H1 (cell line): ENCODE results near the gene CCDC148. TPM values are rescaled to one million over a fixed set of nuclear protein-coding genes. Genes with fewer than 3 reads are reported as not detected.

Source experiments
- CTCF ChIA-PET: fragments of 300-600 bp; sonication (Branson Sonifier 250); formaldehyde crosslinking; loops from one replicate; lab custom pipeline; 2021; ENCODE audit not compliant: partially characterized antibody; lab: Charles Lee
- POLR2A ChIA-PET: fragments of 300-600 bp; sonication (Branson Sonifier 250); formaldehyde crosslinking; loops from one replicate; lab custom pipeline; 2021; ENCODE audit warnings: inconsistent platforms; ENCODE audit not compliant: partially characterized antibody; lab: Charles Lee
- DNase-seq, 2 experiments: peaks; one replicate each; pipeline versions ENCODE4 v3.0.0 to v3.0.0-alpha.2; 2010 to 2022; ENCODE audit warnings: low spot score in 2 of 2, low read depth in 1 of 2, mixed read lengths in 1 of 2
- FAIRE-seq: peaks from 2 replicates; lab custom pipeline; 2011; peaks lifted over from hg19 to GRCh38; lab: Jason Lieb, UNC
- H2AFZ ChIP-seq: 2 replicates; pipeline ENCODE4 v1.8.1; 2012; ENCODE audit warnings: low read length, inconsistent platforms
- H2AK5ac ChIP-seq: 2 replicates; pipeline ENCODE4 v1.6.1; 2013; ENCODE audit warnings: low read depth, low read length
- H2BK120ac ChIP-seq: replicated peaks from 2 replicates; pipeline ENCODE3; 2013; ENCODE audit warnings: low read depth, low read length, inconsistent platforms
- H2BK12ac ChIP-seq: 2 replicates; pipeline ENCODE4 v1.6.1; 2013; ENCODE audit warnings: low read depth, low read length
- H2BK15ac ChIP-seq: 2 replicates; pipeline ENCODE4 v1.6.1; 2013; ENCODE audit warnings: low read length
- H2BK20ac ChIP-seq: 2 replicates; pipeline ENCODE4 v1.6.1; 2013; ENCODE audit warnings: low read length
- H2BK5ac ChIP-seq: 2 replicates; pipeline ENCODE4 v1.6.1; 2013; ENCODE audit warnings: low read depth, low read length
- H3K14ac ChIP-seq: 2 replicates; pipeline ENCODE4 v1.6.1; 2013; ENCODE audit warnings: inconsistent platforms; ENCODE audit not compliant: insufficient read length
- H3K18ac ChIP-seq: 2 replicates; pipeline ENCODE4 v1.6.1; 2013; ENCODE audit warnings: low read length; ENCODE audit errors: extremely low read depth
- H3K23ac ChIP-seq: 2 replicates; pipeline ENCODE4 v1.6.1; 2013; ENCODE audit warnings: inconsistent platforms; ENCODE audit not compliant: insufficient read length
- H3K23me2 ChIP-seq: 2 replicates; pipeline ENCODE4 v1.6.1; 2013; ENCODE audit warnings: low read depth, low read length
- H3K27ac ChIP-seq: 2 replicates; pipeline ENCODE4 v1.6.1; 2011; ENCODE audit warnings: low read depth, low read length, inconsistent platforms
- H3K27me3 ChIP-seq, 4 experiments: replicated peaks in 1 of 4; 1 replicate in 1 of 4; 2 replicates in 3 of 4; pipeline versions ENCODE4 v1.6.1 to v1.8.1; 2011 to 2013; ENCODE audit warnings: low read length in 3 of 4, mild to moderate bottlenecking in 3 of 4, inconsistent platforms in 2 of 4, mixed read lengths in 2 of 4, moderate library complexity in 1 of 4; ENCODE audit not compliant: control insufficient read depth in 3 of 4, insufficient read depth in 3 of 4; ENCODE audit errors: extremely low read depth in 1 of 4
- H3K36me3 ChIP-seq, 4 experiments: 2 replicates each; pipeline versions ENCODE4 v1.6.1 to v1.8.1; 2011 to 2013; ENCODE audit warnings: mild to moderate bottlenecking in 4 of 4, low read length in 3 of 4, moderate library complexity in 2 of 4, control low read depth in 1 of 4, inconsistent platforms in 1 of 4; ENCODE audit not compliant: insufficient read depth in 4 of 4, control insufficient read depth in 2 of 4
- H3K4ac ChIP-seq: replicated peaks from 2 replicates; pipeline ENCODE3; 2013; ENCODE audit warnings: low read length, low read depth, mixed read lengths, inconsistent platforms; ENCODE audit not compliant: insufficient read length
- H3K4me1 ChIP-seq, 4 experiments: replicated peaks in 1 of 4; 1 replicate in 1 of 4; 2 replicates in 3 of 4; pipeline versions ENCODE4 v1.6.1 to v1.8.1; 2011 to 2013; ENCODE audit warnings: low read length in 3 of 4, inconsistent platforms in 2 of 4, mixed read lengths in 1 of 4; ENCODE audit not compliant: insufficient read depth in 4 of 4, control insufficient read depth in 3 of 4
- H3K4me2 ChIP-seq, 2 experiments: 2 replicates each; pipeline versions ENCODE4 v1.6.1 to v1.8.1; 2011 to 2013; ENCODE audit warnings: low read depth in 2 of 2, low read length in 2 of 2, control low read depth in 1 of 2, inconsistent platforms in 1 of 2, mild to moderate bottlenecking in 1 of 2; ENCODE audit not compliant: insufficient read depth in 1 of 2
- H3K4me3 ChIP-seq, 4 experiments: fragments of 200-600, 300-600 bp in 1 of 4; sonication (generic), shearing (Covaris generic), sonication (Bioruptor Twin) in 1 of 4; 2 replicates each; pipeline versions ENCODE4 v1.5.1 to v1.8.1; 2011 to 2016; ENCODE audit warnings: low read length in 4 of 4, low read depth in 3 of 4, control low read depth in 2 of 4, inconsistent platforms in 2 of 4, mild to moderate bottlenecking in 2 of 4, mixed read lengths in 1 of 4, moderate library complexity in 1 of 4; ENCODE audit not compliant: insufficient read depth in 2 of 4; ENCODE audit errors: extremely low read depth in 1 of 4
- H3K56ac ChIP-seq: replicated peaks from 2 replicates; pipeline ENCODE3; 2013; ENCODE audit warnings: low read depth, mild to moderate bottlenecking, mixed read lengths, low read length, inconsistent platforms; ENCODE audit not compliant: insufficient read length
- H3K79me1 ChIP-seq: 2 replicates; pipeline ENCODE4 v1.6.1; 2013; ENCODE audit warnings: low read depth, low read length, control low read depth
- H3K79me2 ChIP-seq, 2 experiments: 2 replicates each; pipeline versions ENCODE4 v1.6.1 to v1.8.1; 2012 to 2013; ENCODE audit warnings: low read length in 2 of 2, mild to moderate bottlenecking in 2 of 2, inconsistent platforms in 1 of 2; ENCODE audit not compliant: insufficient read depth in 2 of 2, control insufficient read depth in 1 of 2
- H3K9ac ChIP-seq, 4 experiments: replicated peaks in 1 of 4; 1 replicate in 1 of 4; 2 replicates in 3 of 4; pipeline versions ENCODE4 v1.6.1 to v1.8.1; 2011 to 2013; ENCODE audit warnings: low read depth in 3 of 4, low read length in 3 of 4, control low read depth in 2 of 4, mild to moderate bottlenecking in 2 of 4, moderate library complexity in 2 of 4, inconsistent platforms in 1 of 4; ENCODE audit errors: extremely low read depth in 1 of 4
- H3K9me3 ChIP-seq, 2 experiments: 2 replicates each; pipeline versions ENCODE4 v1.6.1 to v1.8.1; 2012 to 2013; ENCODE audit warnings: mild to moderate bottlenecking in 2 of 2, moderate library complexity in 2 of 2, control low read depth in 1 of 2, inconsistent platforms in 1 of 2, low read depth in 1 of 2, low read length in 1 of 2, mixed read lengths in 1 of 2; ENCODE audit not compliant: insufficient read depth in 2 of 2
- H4K20me1 ChIP-seq, 2 experiments: replicated peaks in 1 of 2; 2 replicates each; pipeline versions ENCODE3 to v1.8.1; 2011 to 2013; ENCODE audit warnings: inconsistent platforms in 2 of 2, low read length in 2 of 2, mild to moderate bottlenecking in 1 of 2; ENCODE audit not compliant: insufficient read depth in 2 of 2, control insufficient read depth in 1 of 2
- H4K5ac ChIP-seq: 2 replicates; pipeline ENCODE4 v1.6.1; 2013; ENCODE audit warnings: low read length, low read depth, mixed read lengths, inconsistent platforms; ENCODE audit not compliant: insufficient read length
- H4K8ac ChIP-seq: 2 replicates; pipeline ENCODE4 v1.8.0; 2013; ENCODE audit warnings: mild to moderate bottlenecking, moderate library complexity, low read length, inconsistent platforms; ENCODE audit not compliant: insufficient read depth; ENCODE audit errors: extremely low read depth
- H4K91ac ChIP-seq: replicated peaks from 2 replicates; pipeline ENCODE3; 2013; ENCODE audit warnings: low read length, mixed read lengths, inconsistent platforms; ENCODE audit not compliant: insufficient read length
- BRCA1 ChIP-seq: IDR thresholded peaks from 2 replicates; pipeline ENCODE4 v1.6.1; 2012; ENCODE audit warnings: low read depth, low read length, improper control_type of control experiment
- CEBPB ChIP-seq: IDR thresholded peaks from 2 replicates; pipeline ENCODE4 v1.6.1; 2012; ENCODE audit warnings: low read depth, low read length
- GTF2F1 ChIP-seq: IDR thresholded peaks from 2 replicates; pipeline ENCODE4 v1.6.1; 2012; ENCODE audit warnings: low read depth, low read length, improper control_type of control experiment, borderline replicate concordance
- JUN ChIP-seq: IDR thresholded peaks from 2 replicates; pipeline ENCODE4 v1.6.1; 2011; ENCODE audit warnings: low read depth, mild to moderate bottlenecking, improper control_type of control experiment, low read length
- RBBP5 ChIP-seq: IDR thresholded peaks from 2 replicates; pipeline ENCODE4 v1.7.1; 2012; ENCODE audit warnings: low read depth, mild to moderate bottlenecking, inconsistent platforms, low read length, moderate library complexity, borderline replicate concordance
- SIRT6 ChIP-seq: IDR thresholded peaks from one replicate; pipeline ENCODE4 v1.7.1; 2012; ENCODE audit warnings: low read length, inconsistent platforms
- SP1 ChIP-seq: IDR thresholded peaks from 2 replicates; pipeline ENCODE4 v1.6.1; 2011; ENCODE audit warnings: low read depth, low read length
- SUZ12 ChIP-seq: fragments of 200-600 bp; sonication (generic); IDR thresholded peaks from 2 replicates; pipeline ENCODE4 v1.6.1; 2012; ENCODE audit warnings: mild to moderate bottlenecking, inconsistent platforms, low read length, moderate library complexity, mixed read lengths
- WGBS, 2 experiments: shearing (Covaris generic) in 1 of 2; methylation state at CpG; one replicate each; pipeline versions ENCODE4 v1.1.6 to v1.1.7; 2013 to 2015; ENCODE audit warnings: low lambda C conversion rate in 2 of 2, mixed read lengths in 2 of 2, inconsistent platforms in 1 of 2, low coverage in 1 of 2, missing lambda C conversion rate in 1 of 2; ENCODE audit not compliant: insufficient replicate concordance in 2 of 2, insufficient coverage in 1 of 2, insufficient read length in 1 of 2; ENCODE audit errors: extremely low coverage in 1 of 2, missing lambda C conversion rate in 1 of 2; 5-methylcytosine and 5-hydroxymethylcytosine counted together
- polyA plus RNA-seq, 7 experiments: library from polyadenylated mRNA; depleted of rRNA in 3 of 7; stranded (reverse) in 5 of 7; unstranded in 2 of 7; fragments of >200 nt in 5 of 7; fragments of 200-250 nt in 2 of 7; gene quantifications; 1 replicate in 5 of 7; 2 replicates in 1 of 7; 4 replicates in 1 of 7; pipeline versions ENCODE4 v1.2.1 to v1.2.3, GENCODE V29; 2011 to 2013; ENCODE audit warnings: missing spikeins in 2 of 7, mixed read lengths in 2 of 7
- total RNA-seq: library from RNA; stranded (reverse); fragmentation: NEBNext Ultra II Directional; extraction: Animal tissue kit (Norgen Biotek cat#: 25700); gene quantifications from 2 replicates; pipeline ENCODE4 v1.2.1, GENCODE V29; 2021
- TF ChIP-seq, protein P1 (sequence below): IDR thresholded peaks from 2 replicates; pipeline ENCODE4 v1.6.1; 2012; ENCODE audit warnings: low read length, inconsistent platforms

The CCDC148 gene
- total and polyA plus RNA-seq, 2 of the 8 experiments (the other 6 are each of a cell fraction or from before 2014, with no cell fraction given), result 0.45 to 1.3 TPM

DNA sequence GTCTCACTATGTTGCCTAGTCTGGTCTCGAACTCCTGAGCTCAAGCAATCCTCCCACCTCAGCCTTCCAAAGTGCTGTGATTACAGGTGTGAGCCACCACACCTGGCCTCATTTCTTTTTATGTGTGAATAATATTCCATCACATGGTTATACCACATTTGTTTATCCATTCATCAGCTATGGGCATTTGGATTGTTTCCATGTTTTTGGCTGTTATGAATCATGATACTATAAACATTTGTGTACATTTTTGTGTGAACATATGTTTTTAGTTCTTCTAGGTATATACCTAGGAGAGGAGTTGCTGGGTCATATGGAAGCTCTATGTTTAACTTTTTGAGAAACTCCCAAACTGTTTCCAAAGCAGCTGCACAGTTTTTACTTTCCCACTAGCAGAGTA, 24.6 kb upstream of the CCDC148 start:
- Histone ChIP-seq H3K23me2 (no peaks in the 10 kb centered on the region; the same call in 1 of the 2 replicates), H3K23ac (no peak overlapping the region), H2BK15ac (no peak overlapping the region), H2BK12ac (no peak overlapping the region), H4K8ac (no peak overlapping the region), H4K20me1 (peaks cover 0 to 10% of the 10 kb centered on the region in 2 experiments), H2BK5ac (no peak overlapping the region), H4K91ac (no peak overlapping the region), H3K9me3 (no peaks in the 10 kb centered on the region), H3K4ac (no peak overlapping the region), H3K79me1 (no peaks in the 10 kb centered on the region), H3K4me2 (no peak overlapping the region), H3K27ac (no peak overlapping the region), H2BK120ac (no peak overlapping the region), H3K79me2 (peaks cover 0 to 86% of the 10 kb centered on the region in 2 experiments; a peak in 3 of 4 replicates), H3K36me3 (peaks cover 0 to 4% (median 0%) of the 10 kb centered on the region in 4 experiments; a peak in 2 of 8 replicates), H2AK5ac (no peak overlapping the region), H3K4me1 (peaks cover 0 to 7% (median 1%) of the 10 kb centered on the region in 4 experiments; a peak in 2 of 7 replicates), H3K4me3 (no peak overlapping the region), H4K5ac (no peak overlapping the region), H3K56ac (no peak overlapping the region), H2BK20ac (no peak overlapping the region), H3K9ac (no peak overlapping the region), H3K27me3 (no peaks in the 10 kb centered on the region), H3K18ac (no peak overlapping the region), H3K14ac (no peak overlapping the region), H2AFZ (no peak overlapping the region)
- ChIA-PET CTCF (no interaction called here), POLR2A (no interaction called here)
- FAIRE-seq (no peak), DNase-seq (no peak)
- WGBS, 2 experiments, result 100% methylated on average over 1 of the region's 1 CpG; no CpG with 5 or more reads in 1 of the 2 experiments
- TF ChIP-seq CEBPB (no peak), RBBP5 (no peak), SUZ12 (no peak), SP1 (no peak), JUN (no peak), BRCA1 (no peak), SIRT6 (no peak), GTF2F1 (no peak)
- TF ChIP-seq, protein P1, sequence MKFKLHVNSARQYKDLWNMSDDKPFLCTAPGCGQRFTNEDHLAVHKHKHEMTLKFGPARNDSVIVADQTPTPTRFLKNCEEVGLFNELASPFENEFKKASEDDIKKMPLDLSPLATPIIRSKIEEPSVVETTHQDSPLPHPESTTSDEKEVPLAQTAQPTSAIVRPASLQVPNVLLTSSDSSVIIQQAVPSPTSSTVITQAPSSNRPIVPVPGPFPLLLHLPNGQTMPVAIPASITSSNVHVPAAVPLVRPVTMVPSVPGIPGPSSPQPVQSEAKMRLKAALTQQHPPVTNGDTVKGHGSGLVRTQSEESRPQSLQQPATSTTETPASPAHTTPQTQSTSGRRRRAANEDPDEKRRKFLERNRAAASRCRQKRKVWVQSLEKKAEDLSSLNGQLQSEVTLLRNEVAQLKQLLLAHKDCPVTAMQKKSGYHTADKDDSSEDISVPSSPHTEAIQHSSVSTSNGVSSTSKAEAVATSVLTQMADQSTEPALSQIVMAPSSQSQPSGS, result no peak
